Measurements from ENCODE around the gene NFIX.

DNA sequence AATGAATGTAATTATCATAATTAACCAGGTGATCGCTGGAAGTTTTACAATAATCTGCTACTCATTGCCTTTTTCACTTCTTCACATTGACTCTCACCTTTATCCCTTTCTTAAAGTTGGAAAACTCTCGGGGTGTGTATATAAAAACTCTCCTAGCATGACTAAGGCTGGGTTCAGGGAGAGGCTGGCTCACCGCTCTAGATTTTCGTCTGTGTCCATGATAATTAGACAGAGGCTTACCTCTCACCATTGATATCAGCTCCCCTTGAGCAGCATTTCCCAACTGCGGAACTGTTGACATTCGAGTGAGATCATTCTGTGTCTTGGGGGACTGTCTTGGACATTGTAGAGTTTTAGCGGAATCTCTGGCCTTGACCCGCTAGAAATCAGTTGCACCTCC lies 39.4 kb downstream of the NFIX start:
- TF ChIP-seq, protein P1, sequence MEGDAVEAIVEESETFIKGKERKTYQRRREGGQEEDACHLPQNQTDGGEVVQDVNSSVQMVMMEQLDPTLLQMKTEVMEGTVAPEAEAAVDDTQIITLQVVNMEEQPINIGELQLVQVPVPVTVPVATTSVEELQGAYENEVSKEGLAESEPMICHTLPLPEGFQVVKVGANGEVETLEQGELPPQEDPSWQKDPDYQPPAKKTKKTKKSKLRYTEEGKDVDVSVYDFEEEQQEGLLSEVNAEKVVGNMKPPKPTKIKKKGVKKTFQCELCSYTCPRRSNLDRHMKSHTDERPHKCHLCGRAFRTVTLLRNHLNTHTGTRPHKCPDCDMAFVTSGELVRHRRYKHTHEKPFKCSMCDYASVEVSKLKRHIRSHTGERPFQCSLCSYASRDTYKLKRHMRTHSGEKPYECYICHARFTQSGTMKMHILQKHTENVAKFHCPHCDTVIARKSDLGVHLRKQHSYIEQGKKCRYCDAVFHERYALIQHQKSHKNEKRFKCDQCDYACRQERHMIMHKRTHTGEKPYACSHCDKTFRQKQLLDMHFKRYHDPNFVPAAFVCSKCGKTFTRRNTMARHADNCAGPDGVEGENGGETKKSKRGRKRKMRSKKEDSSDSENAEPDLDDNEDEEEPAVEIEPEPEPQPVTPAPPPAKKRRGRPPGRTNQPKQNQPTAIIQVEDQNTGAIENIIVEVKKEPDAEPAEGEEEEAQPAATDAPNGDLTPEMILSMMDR (IDR thresholded peaks at IDR 0.05), result no peak
- TF ChIP-seq POLR2A (IDR thresholded peaks at IDR 0.05), result no peak

Measured in adrenal gland (tissue), 5 donors.